NT2/D1 (cell line): ENCODE results near the gene TINAGL1.
A peak's percentile ranks its signal among the peaks of the same experiment; 100 is the strongest.

Source experiments
- DNase-seq: peaks from one replicate; pipeline ENCODE4 v3.0.0-alpha.2; 2011; ENCODE audit warnings: low read depth, low spot score
- H3K27me3 ChIP-seq: 2 replicates; pipeline ENCODE4 v1.6.0; 2011; ENCODE audit warnings: mild to moderate bottlenecking; ENCODE audit not compliant: insufficient read length, insufficient read depth
- H3K36me3 ChIP-seq: 2 replicates; pipeline ENCODE4 v1.6.1; 2011; ENCODE audit warnings: mild to moderate bottlenecking, low read length, mixed read lengths; ENCODE audit not compliant: insufficient read depth, insufficient read length
- H3K4me1 ChIP-seq: 2 replicates; pipeline ENCODE4 v1.5.1; 2011; ENCODE audit not compliant: insufficient read depth, insufficient read length
- H3K4me3 ChIP-seq: 2 replicates; pipeline ENCODE4 v1.5.1; 2011; ENCODE audit warnings: low read depth; ENCODE audit not compliant: insufficient read length
- H3K9ac ChIP-seq: 2 replicates; pipeline ENCODE4 v1.6.0; 2011; ENCODE audit warnings: low read depth; ENCODE audit not compliant: insufficient read length
- H3K9me3 ChIP-seq: 2 replicates; pipeline ENCODE4 v1.5.1; 2011; ENCODE audit warnings: mild to moderate bottlenecking, low read length; ENCODE audit not compliant: insufficient read depth
- SUZ12 ChIP-seq: IDR thresholded peaks from 2 replicates; pipeline ENCODE4 v1.6.1; 2011; ENCODE audit not compliant: insufficient read length, insufficient read depth; ENCODE audit errors: extremely low read depth
- YY1 ChIP-seq: IDR thresholded peaks from 2 replicates; pipeline ENCODE4 v1.6.1; 2011; ENCODE audit not compliant: insufficient read length, insufficient read depth
- ZNF274 ChIP-seq: IDR thresholded peaks from 2 replicates; pipeline ENCODE4 v1.6.1; 2011; ENCODE audit warnings: mild to moderate bottlenecking, low read depth, low read length

Gene TINAGL1

GRCh38 chr1:31602081-31602480 lies 25.8 kb downstream of the TINAGL1 start:
- Histone ChIP-seq H3K36me3 (no peaks in the 10 kb centered on the region), H3K4me1 (no peaks in the 10 kb centered on the region), H3K9me3 (no peaks in the 10 kb centered on the region), H3K4me3 (no peak overlapping the region), H3K27me3 (no peaks in the 10 kb centered on the region), H3K9ac (no peak overlapping the region)
- no peak for DNase-seq
- no peak for TF ChIP-seq YY1

GRCh38 chr1:31605908-31606427 lies 29.7 kb downstream of the TINAGL1 start:
- Histone ChIP-seq H3K4me1 (no peaks in the 10 kb centered on the region), H3K4me3 (no peak overlapping the region), H3K36me3 (no peaks in the 10 kb centered on the region), H3K27me3 (no peaks in the 10 kb centered on the region), H3K9ac (no peak overlapping the region), H3K9me3 (no peaks in the 10 kb centered on the region)
- TF ChIP-seq YY1 (no peak), ZNF274 (no peak), SUZ12 (no peak)
- no peak for DNase-seq

GRCh38 chr1:31607360-31607759 lies 31.0 kb downstream of the TINAGL1 start:
- Histone ChIP-seq H3K27me3 (no peaks in the 10 kb centered on the region), H3K9me3 (no peaks in the 10 kb centered on the region), H3K9ac (no peak overlapping the region), H3K4me1 (no peaks in the 10 kb centered on the region), H3K36me3 (no peaks in the 10 kb centered on the region), H3K4me3 (no peak overlapping the region)
- no peak for DNase-seq
- TF ChIP-seq ZNF274 (no peak), SUZ12 (no peak), YY1 (no peak)

- Histone ChIP-seq H3K4me3 (no peak overlapping the region), H3K27me3 (no peaks in the 10 kb centered on the region), H3K9me3 (no peaks in the 10 kb centered on the region), H3K36me3 (no peaks in the 10 kb centered on the region), H3K9ac (no peak overlapping the region), H3K4me1 (peaks cover 11% of the 10 kb centered on the region)
- TF ChIP-seq SUZ12 (no peak), YY1 (no peak), ZNF274 (no peak)
- DNase-seq: no peak
Observed at GRCh38 chr1:31609514-31610118, 33.3 kb downstream of the TINAGL1 start.

- Histone ChIP-seq H3K27me3 (peaks cover 39% of the 10 kb centered on the region), H3K9me3 (no peaks in the 10 kb centered on the region), H3K4me1 (peaks cover 26% of the 10 kb centered on the region), H3K4me3 (no peak overlapping the region), H3K9ac (peak overlapping the region; percentile 21), H3K36me3 (no peaks in the 10 kb centered on the region)
- TF ChIP-seq YY1: no peak
- TF ChIP-seq SUZ12: no peak
- TF ChIP-seq ZNF274: no peak
- no peak for DNase-seq
Observed at GRCh38 chr1:31614414-31615005, 38.2 kb downstream of the TINAGL1 start.

GRCh38 chr1:31615414-31615813 lies 39.1 kb downstream of the TINAGL1 start:
- DNase-seq: no peak
- H3K9ac ChIP-seq: no peak overlapping the region
- H3K4me3 ChIP-seq: no peak overlapping the region
- peaks cover 43% of the 10 kb centered on the region for H3K27me3 ChIP-seq
- no peak for TF ChIP-seq YY1
- TF ChIP-seq ZNF274: no peak
- TF ChIP-seq SUZ12: no peak
- H3K4me1 ChIP-seq: peaks cover 27% of the 10 kb centered on the region
- H3K36me3 ChIP-seq: no peaks in the 10 kb centered on the region
- no peaks in the 10 kb centered on the region for H3K9me3 ChIP-seq

- H3K27me3 ChIP-seq: peaks cover 43% of the 10 kb centered on the region
- no peak for TF ChIP-seq ZNF274
- no peak for TF ChIP-seq YY1
- no peak for TF ChIP-seq SUZ12
- no peaks in the 10 kb centered on the region for H3K9me3 ChIP-seq
- H3K36me3 ChIP-seq: no peaks in the 10 kb centered on the region
- no peak overlapping the region for H3K9ac ChIP-seq
- no peak for DNase-seq
- H3K4me1 ChIP-seq: peaks cover 27% of the 10 kb centered on the region
- no peak overlapping the region for H3K4me3 ChIP-seq
Observed at GRCh38 chr1:31615939-31616338, 39.6 kb downstream of the TINAGL1 start.
